GM18517 (cell line): Measurements from ENCODE around the gene SMPD1.

Experiments used
- ATAC-seq: cut with Tn5 transposase; IDR thresholded peaks from one replicate; pipeline ENCODE4 v1.9.1; 2021; ENCODE audit warnings: mild to moderate bottlenecking, moderate library complexity; ENCODE audit not compliant: unreplicated experiment

Gene SMPD1

DNA sequence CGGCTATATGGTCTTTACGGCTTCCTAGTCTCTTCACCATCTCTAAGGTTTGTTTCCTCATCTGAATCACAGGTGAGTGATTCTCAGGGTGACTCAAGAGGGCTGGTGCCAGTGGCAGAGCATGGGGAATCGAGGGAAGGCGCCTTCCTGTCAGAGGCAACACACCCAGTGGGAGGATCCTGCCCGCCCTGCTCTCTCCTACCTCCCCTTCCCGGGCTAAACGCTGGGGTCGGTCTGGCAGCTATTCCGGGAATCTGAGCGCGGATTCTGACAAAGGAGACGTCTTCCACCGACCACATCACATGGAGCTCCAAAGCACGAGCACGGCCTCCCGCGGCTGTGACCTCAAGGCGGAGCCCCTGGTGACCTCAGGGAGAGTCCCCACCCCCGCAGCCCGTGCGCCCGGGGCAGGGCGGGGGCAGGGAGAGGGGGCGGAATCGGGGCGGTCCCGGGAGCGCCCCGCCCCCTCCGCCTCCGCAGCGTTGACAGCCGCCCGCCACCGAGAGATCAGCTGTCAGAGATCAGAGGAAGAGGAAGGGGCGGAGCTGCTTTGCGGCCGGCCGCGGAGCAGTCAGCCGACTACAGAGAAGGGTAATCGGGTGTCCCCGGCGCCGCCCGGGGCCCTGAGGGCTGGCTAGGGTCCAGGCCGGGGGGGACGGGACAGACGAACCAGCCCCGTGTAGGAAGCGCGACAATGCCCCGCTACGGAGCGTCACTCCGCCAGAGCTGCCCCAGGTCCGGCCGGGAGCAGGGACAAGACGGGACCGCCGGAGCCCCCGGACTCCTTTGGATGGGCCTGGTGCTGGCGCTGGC lies at the start of gene SMPD1:
SMPD1 (plus strand) TSS at position 570 of the 813 bp plus-strand sequence; CDS start at position 695, 125 bp downstream.
- ATAC-seq, result peak; percentile 93

DNA sequence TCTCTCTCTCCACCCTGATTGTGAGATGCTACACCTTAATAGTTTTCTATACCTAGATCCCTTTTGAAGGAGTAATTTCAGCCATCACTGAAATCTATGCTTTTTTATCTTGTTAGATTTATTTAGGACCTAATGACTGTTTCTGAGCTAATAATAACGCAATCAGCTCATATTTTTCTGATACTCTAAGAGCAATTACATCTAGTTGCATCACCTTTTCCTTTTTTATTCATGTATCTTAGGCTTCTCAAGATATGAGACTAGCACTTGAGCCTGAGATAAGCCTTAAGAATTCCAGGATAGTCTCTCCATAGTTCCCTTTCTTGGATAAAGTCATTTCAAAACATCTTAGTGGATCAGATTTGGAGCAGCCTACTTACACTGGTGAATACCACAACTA lies 44.9 kb upstream of the SMPD1 start:
- no peak for ATAC-seq

DNA sequence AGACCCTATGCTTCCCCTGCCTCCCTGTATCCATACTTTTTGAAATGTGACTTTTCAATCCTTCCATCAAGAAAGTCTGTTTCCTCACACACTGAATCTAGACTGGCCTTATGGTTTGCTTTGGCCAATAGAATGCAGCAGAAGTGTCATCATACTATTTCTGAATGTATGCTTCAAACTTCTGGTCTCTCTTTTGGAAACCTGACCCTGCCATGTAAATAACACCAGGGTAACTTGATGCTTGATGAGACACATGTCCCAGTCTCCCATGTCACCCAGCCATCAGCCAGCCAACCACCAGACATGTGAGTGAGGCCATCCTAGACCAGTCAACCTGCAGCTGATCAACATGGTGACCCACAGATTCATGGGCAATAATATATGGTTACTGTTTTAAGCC lies 40.2 kb upstream of the SMPD1 start:
- no peak for ATAC-seq

- ATAC-seq, result no peak
These were observed 39.8 kb upstream of the SMPD1 start for GRCh38 chr11:6350486-6350885.

DNA sequence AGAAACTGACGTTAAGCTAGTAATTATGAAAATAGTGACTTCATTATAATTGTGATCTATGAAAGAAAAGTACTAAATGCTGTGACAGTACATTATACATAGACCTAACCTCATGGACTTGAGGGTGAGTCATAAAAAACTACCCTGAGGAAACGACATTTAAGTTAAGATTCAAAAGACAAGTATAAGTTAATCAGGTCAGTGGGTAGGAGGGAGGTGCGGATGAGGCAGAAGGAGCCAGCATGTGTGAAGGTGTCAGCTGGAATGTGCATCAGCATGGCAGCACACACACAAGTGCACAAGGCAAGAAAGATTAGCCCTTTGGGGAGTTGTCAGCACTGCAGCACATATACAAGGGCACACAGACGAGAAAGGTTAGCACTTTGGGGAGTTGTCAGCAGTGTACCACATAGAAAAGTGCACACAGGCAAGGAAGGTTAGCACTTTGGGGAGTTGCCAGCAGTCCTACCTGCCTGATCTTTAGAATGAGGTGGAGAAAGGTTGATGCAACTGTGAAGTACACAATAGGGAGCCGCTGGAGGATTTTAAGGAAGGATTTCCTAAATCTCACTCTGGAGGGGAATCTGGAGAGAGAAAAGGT lies 38.4 kb upstream of the SMPD1 start:
- ATAC-seq, result no peak

DNA sequence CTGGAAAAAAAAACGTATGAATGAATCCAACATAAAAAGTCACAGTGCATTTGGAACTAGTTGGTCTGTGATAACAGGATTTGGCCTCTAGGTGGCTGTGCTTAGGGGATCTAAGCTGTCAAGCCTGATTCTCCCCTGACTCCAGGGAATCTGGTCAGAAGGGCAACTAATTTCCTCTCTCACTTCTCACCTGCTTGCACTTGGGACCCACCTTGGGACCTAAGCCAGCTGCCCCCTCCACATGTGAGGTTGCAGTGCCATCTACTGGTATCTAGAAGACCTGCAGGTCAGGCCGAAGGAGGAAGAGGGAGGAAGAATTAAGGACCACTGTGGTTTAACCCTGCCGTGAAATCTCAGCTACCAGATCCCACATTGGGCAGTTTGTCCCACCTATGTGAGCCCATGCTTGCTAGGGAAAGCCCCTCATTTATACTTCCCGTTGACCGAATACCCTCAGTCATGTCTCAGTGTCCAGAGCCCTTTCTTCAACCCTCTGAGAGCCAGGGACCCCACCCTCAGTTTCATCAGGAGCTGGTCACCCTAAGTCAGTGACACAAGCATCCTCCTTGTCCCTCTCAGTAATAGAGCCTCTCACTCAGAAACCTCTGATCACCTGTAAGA lies 36.8 kb upstream of the SMPD1 start:
- peak; percentile 74 for ATAC-seq

- no peak for ATAC-seq
These were observed 35.4 kb upstream of the SMPD1 start for GRCh38 chr11:6354651-6355485.

DNA sequence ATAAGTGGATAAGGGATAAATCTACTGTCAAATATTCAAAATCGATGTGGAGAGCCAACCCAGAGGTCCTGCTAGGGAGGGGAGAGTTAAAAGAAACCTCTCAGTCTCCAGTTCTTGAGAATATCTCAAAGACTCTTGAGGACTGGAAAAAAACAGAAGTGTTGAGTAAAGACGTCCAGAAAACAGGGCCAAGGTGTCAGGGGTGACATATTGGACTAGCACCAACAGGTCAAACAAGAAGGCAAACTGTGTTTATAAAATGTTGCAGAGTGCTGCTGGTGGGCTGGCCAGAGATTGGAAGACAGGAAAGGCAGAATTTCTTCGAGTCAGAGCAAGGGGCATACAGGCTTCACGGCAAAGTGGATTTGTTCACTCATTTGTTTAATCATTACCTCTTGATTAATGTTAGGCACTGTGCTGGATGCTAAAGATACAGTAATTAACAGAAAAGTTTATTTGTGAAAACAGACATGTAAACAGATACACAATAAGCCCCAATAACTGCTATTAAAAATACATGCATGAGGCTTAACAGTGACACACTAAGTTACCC lies 33.7 kb upstream of the SMPD1 start:
- no peak for ATAC-seq

DNA sequence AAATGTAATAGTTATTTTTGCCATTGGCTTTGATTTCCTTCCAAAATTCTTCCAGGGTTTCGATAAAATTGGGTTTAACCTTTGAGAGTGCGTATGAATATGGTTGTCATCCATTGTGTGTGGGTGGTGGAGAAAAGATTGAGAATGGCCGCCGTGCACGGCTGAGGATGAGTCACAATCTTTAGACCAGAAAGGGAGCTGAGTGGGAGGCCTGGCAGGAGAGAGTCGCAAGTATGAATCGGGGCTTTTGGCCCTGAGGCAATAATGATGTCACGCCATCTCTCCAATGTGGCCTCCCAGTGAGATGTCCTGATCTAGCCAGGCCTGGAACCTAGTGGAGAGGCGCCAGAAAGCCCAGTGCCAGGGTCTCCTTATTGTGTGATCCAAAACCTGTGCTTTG lies 33.1 kb upstream of the SMPD1 start:
- no peak for ATAC-seq

- ATAC-seq, result no peak
These were observed 30.1 kb upstream of the SMPD1 start for GRCh38 chr11:6360183-6360582.

GRCh38 chr11:6362185-6362872 lies 27.9 kb upstream of the SMPD1 start:
- ATAC-seq, result no peak

DNA sequence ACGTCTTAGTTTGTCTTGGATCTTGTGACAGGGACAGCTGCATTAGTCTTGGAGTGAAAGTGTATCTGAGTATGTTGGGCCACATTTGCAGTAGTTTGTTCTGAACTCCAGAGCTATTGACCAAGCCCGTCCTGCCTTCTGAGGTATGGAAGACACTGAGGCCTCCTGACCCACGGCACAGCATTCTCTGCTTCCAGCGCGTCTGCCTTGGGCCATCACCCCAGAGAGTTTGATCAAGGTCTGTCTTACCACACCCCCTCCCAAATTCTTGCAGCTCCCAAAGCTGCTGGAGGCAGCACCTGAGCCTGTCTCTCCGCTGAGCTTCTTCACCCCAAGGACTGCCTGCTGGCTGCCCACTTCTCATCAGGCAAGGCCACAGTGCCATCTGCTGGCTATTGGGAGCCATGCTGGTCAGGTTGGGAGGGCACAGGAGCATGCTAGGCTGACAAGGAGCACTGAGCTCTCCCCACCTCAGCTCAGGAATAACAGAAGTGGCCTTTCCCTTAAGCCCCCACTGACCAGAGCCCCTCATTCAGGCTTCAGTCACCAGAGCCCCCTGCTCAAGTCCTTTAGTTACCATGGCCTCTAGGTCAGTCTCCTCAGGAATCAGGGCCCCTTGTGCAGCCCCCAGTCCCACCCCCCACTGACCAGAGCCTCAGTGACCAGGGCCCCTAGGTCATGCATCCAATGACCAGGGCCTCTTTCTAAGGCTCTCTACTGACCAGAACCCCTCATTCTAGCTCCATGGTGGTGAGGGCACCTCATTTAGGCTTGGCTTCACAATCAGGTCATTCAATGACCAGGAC lies 27.2 kb upstream of the SMPD1 start:
- ATAC-seq, result peak; percentile 75

GRCh38 chr11:6365659-6366058 lies 24.6 kb upstream of the SMPD1 start:
- ATAC-seq, result no peak

GRCh38 chr11:6371825-6372224 lies 18.4 kb upstream of the SMPD1 start:
- ATAC-seq, result no peak

GRCh38 chr11:6377902-6378639 lies 12.2 kb upstream of the SMPD1 start:
- ATAC-seq, result no peak

GRCh38 chr11:6378640-6378989 lies 11.7 kb upstream of the SMPD1 start:
- ATAC-seq, result no peak

DNA sequence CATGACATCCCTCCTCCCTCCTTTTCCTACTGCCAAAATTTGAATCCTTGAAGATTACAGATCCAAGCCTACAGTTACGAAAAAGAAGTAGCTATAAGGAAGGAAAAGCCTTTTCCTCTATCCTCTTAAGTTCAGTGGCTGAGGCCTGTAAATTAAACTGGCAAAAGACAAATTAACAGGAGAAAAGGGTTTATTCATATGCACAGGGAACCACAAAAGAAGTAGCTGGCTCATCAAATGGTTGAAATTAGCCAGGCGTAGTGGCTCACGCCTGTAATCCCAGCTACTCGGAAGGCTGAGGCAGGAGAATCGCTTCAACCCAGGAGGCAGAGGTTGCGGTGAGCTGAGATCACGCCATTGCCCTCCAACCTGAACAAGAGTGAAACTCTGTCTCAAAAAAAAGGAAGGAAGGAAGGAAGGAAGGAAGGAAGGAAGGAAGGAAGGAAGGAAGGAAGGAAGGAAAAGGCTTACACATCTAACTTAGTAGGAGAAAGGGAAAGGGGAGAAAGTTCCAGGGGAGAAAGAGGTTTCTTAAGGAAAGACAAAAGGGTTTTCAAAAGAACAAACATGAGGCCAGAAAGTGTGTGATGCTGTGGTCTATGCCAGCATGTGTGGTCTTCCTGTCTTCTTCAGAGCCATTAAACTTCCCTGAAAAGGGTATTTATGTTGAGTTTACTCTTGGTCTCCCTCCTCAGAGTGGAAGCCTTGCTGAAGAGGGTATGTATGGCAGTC lies 5.1 kb upstream of the SMPD1 start:
- no peak for ATAC-seq
